T-helper 17 cell (primary cell): Measurements from ENCODE around the gene MAPK11. TPM values are rescaled to one million over a fixed set of nuclear protein-coding genes. Genes with fewer than 3 reads are reported as not detected.

Experiments
- ATAC-seq: fragments of 150-1000 bp; cut with Tn5 transposase; 2 replicates; pipeline ENCODE4 v1.10.0; 2021; ENCODE audit warnings: mild to moderate bottlenecking, moderate library complexity
- DNase-seq, 3 donors: peaks; one replicate each; pipeline versions ENCODE4 v3.0.0 to v3.0.0-alpha.2; 2020 to 2021
- H3K9me3 ChIP-seq: one replicate; pipeline ENCODE4 v1.7.0; 2013; ENCODE audit warnings: low read length, mild to moderate bottlenecking; ENCODE audit not compliant: control insufficient read depth, poor library complexity, severe bottlenecking
- H3K27ac Mint-ChIP-seq: one replicate; pipeline ENCODE4 v1.8.0; 2022; ENCODE audit warnings: mild to moderate bottlenecking, moderate library complexity, mixed read lengths
- H3K27me3 Mint-ChIP-seq: one replicate; pipeline ENCODE4 v1.8.0; 2022; ENCODE audit warnings: mixed read lengths
- H3K36me3 Mint-ChIP-seq: one replicate; pipeline ENCODE4 v1.8.0; 2022; ENCODE audit warnings: low read depth, mixed read lengths
- H3K4me1 Mint-ChIP-seq: one replicate; pipeline ENCODE4 v1.8.0; 2022; ENCODE audit warnings: mild to moderate bottlenecking, mixed read lengths
- H3K4me3 Mint-ChIP-seq: one replicate; pipeline ENCODE4 v1.8.0; 2022; ENCODE audit warnings: mild to moderate bottlenecking, moderate library complexity, mixed read lengths
- total RNA-seq, 4 donors: library from RNA in 2 of 4; stranded (reverse) in 2 of 4; gene quantifications; one replicate each; pipeline ENCODE4 v1.2.3 and lab custom pipeline; 2022 to 2026

MAPK11 gene
- total RNA-seq, 2 donors from 2014 or later = 13.2 to 14.4 TPM

- Mint-ChIP-seq H3K4me3 (no peak overlapping the region), H3K36me3 (peaks cover 3% of the 10 kb centered on the region), H3K27ac (no peak overlapping the region), H3K4me1 (peaks cover 11% of the 10 kb centered on the region), H3K27me3 (no peaks in the 10 kb centered on the region)
- no peaks in the 10 kb centered on the region for H3K9me3 ChIP-seq
- no peak for DNase-seq
- ATAC-seq = peak; percentile 4
Measured at GRCh38 chr22:50217543-50218152, 52.5 kb downstream of the MAPK11 start.

GRCh38 chr22:50216684-50217520 is 53.3 kb downstream of the MAPK11 start:
- Mint-ChIP-seq H3K27ac (no peak overlapping the region), H3K36me3 (peaks cover 4% of the 10 kb centered on the region), H3K4me3 (no peak overlapping the region), H3K27me3 (no peaks in the 10 kb centered on the region), H3K4me1 (peaks cover 13% of the 10 kb centered on the region)
- ATAC-seq (peak; percentile 4), DNase-seq (no peak)
- no peaks in the 10 kb centered on the region for H3K9me3 ChIP-seq

GRCh38 chr22:50216055-50216683 is 54.0 kb downstream of the MAPK11 start:
- Mint-ChIP-seq H3K27me3 (no peaks in the 10 kb centered on the region), H3K4me3 (no peak overlapping the region), H3K27ac (no peak overlapping the region), H3K36me3 (peaks cover 4% of the 10 kb centered on the region), H3K4me1 (peaks cover 13% of the 10 kb centered on the region)
- H3K9me3 ChIP-seq = no peaks in the 10 kb centered on the region
- no peak for DNase-seq
- no peak for ATAC-seq

- ATAC-seq (peak; percentile 7), DNase-seq (no peak)
- peaks cover 13% of the 10 kb centered on the region for H3K4me1 Mint-ChIP-seq
- peak overlapping the region; percentile 73 for H3K4me3 Mint-ChIP-seq
- no peak overlapping the region for H3K27ac Mint-ChIP-seq
- peaks cover 4% of the 10 kb centered on the region for H3K36me3 Mint-ChIP-seq
- H3K27me3 Mint-ChIP-seq = no peaks in the 10 kb centered on the region
- H3K9me3 ChIP-seq = no peaks in the 10 kb centered on the region
Measured at GRCh38 chr22:50215297-50216054, 54.7 kb downstream of the MAPK11 start.

Other genes with a start within 250 kb of the MAPK11 start
- gene TTLL8, start 212.1 kb downstream of the MAPK11 start, total RNA-seq = not detected
- 1 to 10 TPM in 1 of 2 donors, under 1 TPM in 1; 0.62 to 1.3 TPM for gene MLC1, start 185.0 kb downstream of the MAPK11 start, total RNA-seq
- not detected for gene MOV10L1, start 180.4 kb downstream of the MAPK11 start, total RNA-seq
- under 1 TPM in 1 of 2 donors, not detected in 1; 0.29 TPM for gene PANX2, start 99.6 kb downstream of the MAPK11 start, total RNA-seq
- 100 to 1,000 TPM; 141 to 158 TPM for gene TRABD, start 84.5 kb downstream of the MAPK11 start, total RNA-seq
- 10 to 100 TPM; 27.4 to 29.5 TPM for gene SELENOO, start 69.4 kb downstream of the MAPK11 start, total RNA-seq
- 100 to 1,000 TPM; 110 to 122 TPM for gene TUBGCP6, start 25.4 kb downstream of the MAPK11 start, total RNA-seq
- 100 to 1,000 TPM in 1 of 2 donors, 10 to 100 TPM in 1; 95.5 to 105 TPM for gene HDAC10, start 19.1 kb downstream of the MAPK11 start, total RNA-seq
- gene MAPK12, start 8.7 kb downstream of the MAPK11 start, total RNA-seq = 1 to 10 TPM; 1.7 to 1.9 TPM
- 1 to 10 TPM; 3.0 to 7.6 TPM for gene PLXNB2, start 37.3 kb upstream of the MAPK11 start, total RNA-seq
- gene DENND6B, start 56.6 kb upstream of the MAPK11 start, total RNA-seq = 1 to 10 TPM; 1.8 to 2.2 TPM
- gene PPP6R2, start 72.9 kb upstream of the MAPK11 start, total RNA-seq = 10 to 100 TPM; 62.1 to 63.7 TPM
- 100 to 1,000 TPM; 202 to 217 TPM for gene SBF1, start 204.7 kb upstream of the MAPK11 start, total RNA-seq
- 1 to 10 TPM; 1.7 to 2.4 TPM for gene ADM2, start 211.2 kb upstream of the MAPK11 start, total RNA-seq
- not detected for gene MIOX, start 216.5 kb upstream of the MAPK11 start, total RNA-seq
- gene LMF2, start 237.3 kb upstream of the MAPK11 start, total RNA-seq = 100 to 1,000 TPM; 110 to 130 TPM
- 100 to 1,000 TPM in 1 of 2 donors, 10 to 100 TPM in 1; 97.0 to 103 TPM for gene NCAPH2, start 237.8 kb upstream of the MAPK11 start, total RNA-seq